WERI-Rb-1 (cell line): ENCODE data around the gene PARP12.

ENCODE experiments used
- DNase-seq: peaks from one replicate; pipeline ENCODE4 v3.0.0-alpha.2; 2020
- H3K27ac ChIP-seq: fragments of 250-450 bp; sonication (Bioruptor Pico); 2 replicates; pipeline ENCODE4 v1.5.1; 2020; ENCODE audit warnings: mild to moderate bottlenecking, moderate library complexity
- H3K27me3 ChIP-seq: fragments of 250-450 bp; sonication (Bioruptor Pico); 2 replicates; pipeline ENCODE4 v1.5.1; 2021; ENCODE audit warnings: mild to moderate bottlenecking, low read depth, moderate library complexity; ENCODE audit not compliant: insufficient read depth, severe bottlenecking
- H3K36me3 ChIP-seq: fragments of 250-450 bp; sonication (Bioruptor Pico); 2 replicates; pipeline ENCODE4 v1.5.1; 2020; ENCODE audit warnings: mild to moderate bottlenecking, moderate library complexity
- H3K4me3 ChIP-seq: 2 replicates; pipeline ENCODE4 v1.5.1; 2011; ENCODE audit warnings: low read depth, mild to moderate bottlenecking, control low read depth, low read length
- H3K9me3 ChIP-seq: fragments of 250-450 bp; sonication (Bioruptor Pico); 2 replicates; pipeline ENCODE4 v1.5.1; 2021; ENCODE audit warnings: mild to moderate bottlenecking, moderate library complexity; ENCODE audit not compliant: severe bottlenecking
- TF ChIP-seq, protein P1 (sequence below): IDR thresholded peaks from 2 replicates; pipeline ENCODE4 v1.5.1; 2011; ENCODE audit warnings: low read depth, mild to moderate bottlenecking, control low read depth, inconsistent platforms, low read length

PARP12 gene

GRCh38 chr7:139987691-139988516 is 74.8 kb downstream of the PARP12 start:
- Histone ChIP-seq H3K36me3 (no peaks in the 10 kb centered on the region), H3K27me3 (no peaks in the 10 kb centered on the region), H3K9me3 (no peaks in the 10 kb centered on the region), H3K4me3 (no peak overlapping the region), H3K27ac (no peak overlapping the region)
- DNase-seq, result no peak
- TF ChIP-seq, protein P1, sequence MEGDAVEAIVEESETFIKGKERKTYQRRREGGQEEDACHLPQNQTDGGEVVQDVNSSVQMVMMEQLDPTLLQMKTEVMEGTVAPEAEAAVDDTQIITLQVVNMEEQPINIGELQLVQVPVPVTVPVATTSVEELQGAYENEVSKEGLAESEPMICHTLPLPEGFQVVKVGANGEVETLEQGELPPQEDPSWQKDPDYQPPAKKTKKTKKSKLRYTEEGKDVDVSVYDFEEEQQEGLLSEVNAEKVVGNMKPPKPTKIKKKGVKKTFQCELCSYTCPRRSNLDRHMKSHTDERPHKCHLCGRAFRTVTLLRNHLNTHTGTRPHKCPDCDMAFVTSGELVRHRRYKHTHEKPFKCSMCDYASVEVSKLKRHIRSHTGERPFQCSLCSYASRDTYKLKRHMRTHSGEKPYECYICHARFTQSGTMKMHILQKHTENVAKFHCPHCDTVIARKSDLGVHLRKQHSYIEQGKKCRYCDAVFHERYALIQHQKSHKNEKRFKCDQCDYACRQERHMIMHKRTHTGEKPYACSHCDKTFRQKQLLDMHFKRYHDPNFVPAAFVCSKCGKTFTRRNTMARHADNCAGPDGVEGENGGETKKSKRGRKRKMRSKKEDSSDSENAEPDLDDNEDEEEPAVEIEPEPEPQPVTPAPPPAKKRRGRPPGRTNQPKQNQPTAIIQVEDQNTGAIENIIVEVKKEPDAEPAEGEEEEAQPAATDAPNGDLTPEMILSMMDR, result no peak

DNA sequence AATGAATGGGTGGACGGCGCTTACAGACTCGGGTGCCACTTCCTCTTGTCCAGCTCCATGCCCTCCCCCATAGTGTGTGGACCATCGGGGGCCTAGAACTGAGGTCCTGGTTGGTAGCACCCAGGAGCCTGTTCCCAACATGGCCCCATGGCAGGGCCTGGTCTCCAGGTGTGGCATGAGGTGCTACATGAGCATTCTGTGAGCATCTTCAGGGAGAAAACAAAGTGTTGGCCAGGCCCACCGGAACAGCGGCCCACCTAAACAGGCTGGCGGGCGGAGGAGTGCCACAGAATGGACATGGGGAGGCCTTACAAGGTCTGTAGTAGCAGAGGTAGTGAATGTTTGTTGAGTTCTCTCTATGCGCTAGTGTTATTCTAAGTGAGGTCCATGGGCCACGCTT is 76.9 kb downstream of the PARP12 start:
- Histone ChIP-seq H3K27me3 (no peaks in the 10 kb centered on the region), H3K27ac (no peak overlapping the region), H3K36me3 (no peaks in the 10 kb centered on the region), H3K9me3 (no peaks in the 10 kb centered on the region), H3K4me3 (no peak overlapping the region)
- TF ChIP-seq, protein P1, result no peak
- DNase-seq, result no peak

- DNase-seq, result no peak
- Histone ChIP-seq H3K27ac (no peak overlapping the region), H3K9me3 (no peaks in the 10 kb centered on the region), H3K27me3 (no peaks in the 10 kb centered on the region), H3K4me3 (no peak overlapping the region), H3K36me3 (no peaks in the 10 kb centered on the region)
- TF ChIP-seq, protein P1, result no peak
Measured at GRCh38 chr7:139984642-139985539, 77.9 kb downstream of the PARP12 start.

GRCh38 chr7:139982927-139983920 is 79.5 kb downstream of the PARP12 start:
- no peak overlapping the region for H3K4me3 ChIP-seq
- DNase-seq, result no peak
- no peak overlapping the region for H3K27ac ChIP-seq
- H3K27me3 ChIP-seq, result no peaks in the 10 kb centered on the region
- H3K36me3 ChIP-seq, result no peaks in the 10 kb centered on the region
- TF ChIP-seq, protein P1, result no peak
- no peaks in the 10 kb centered on the region for H3K9me3 ChIP-seq

DNA sequence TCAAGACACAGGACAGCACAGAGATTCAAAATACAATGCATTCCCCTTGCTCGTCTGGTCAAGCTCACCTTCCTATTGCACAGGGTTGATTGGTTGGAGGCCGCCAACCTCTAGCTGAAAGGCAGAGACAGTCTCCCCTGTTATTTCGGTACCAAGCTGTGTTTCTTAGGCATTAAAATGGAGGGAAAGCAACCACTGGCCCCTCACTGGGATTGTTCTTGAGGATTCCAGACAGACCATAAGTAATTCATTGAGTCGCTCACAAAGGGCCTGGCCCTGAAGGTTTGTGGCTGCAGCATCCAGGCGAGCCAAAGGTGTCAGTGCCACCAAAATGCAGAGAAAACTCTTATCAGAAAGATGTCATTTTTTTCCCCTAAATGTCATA is 81.2 kb downstream of the PARP12 start:
- TF ChIP-seq, protein P1, result no peak
- Histone ChIP-seq H3K9me3 (no peaks in the 10 kb centered on the region), H3K27me3 (no peaks in the 10 kb centered on the region), H3K4me3 (no peak overlapping the region), H3K27ac (no peak overlapping the region), H3K36me3 (no peaks in the 10 kb centered on the region)
- DNase-seq, result no peak
